GM12891 (cell line): ENCODE measurements around the gene SEPTIN3.

Experiments used
- POLR2A ChIP-seq: IDR thresholded peaks from 2 replicates; pipeline ENCODE4 v1.6.1; 2011; ENCODE audit warnings: low read depth, low read length, control low read depth
- POLR2AphosphoS5 ChIP-seq: IDR thresholded peaks from 2 replicates; pipeline ENCODE4 v1.6.1; 2011; ENCODE audit warnings: low read depth, low read length, control low read depth
- POU2F2 ChIP-seq: IDR thresholded peaks from 2 replicates; pipeline ENCODE4 v1.6.1; 2011; ENCODE audit warnings: low read depth, mild to moderate bottlenecking, control low read depth, low read length, moderate library complexity
- SPI1 ChIP-seq: IDR thresholded peaks from 2 replicates; pipeline ENCODE4 v1.6.1; 2011; ENCODE audit warnings: low read depth, low read length, control low read depth
- TAF1 ChIP-seq: IDR thresholded peaks from 2 replicates; pipeline ENCODE4 v1.6.1; 2011; ENCODE audit warnings: low read depth, low read length, control low read depth

DNA sequence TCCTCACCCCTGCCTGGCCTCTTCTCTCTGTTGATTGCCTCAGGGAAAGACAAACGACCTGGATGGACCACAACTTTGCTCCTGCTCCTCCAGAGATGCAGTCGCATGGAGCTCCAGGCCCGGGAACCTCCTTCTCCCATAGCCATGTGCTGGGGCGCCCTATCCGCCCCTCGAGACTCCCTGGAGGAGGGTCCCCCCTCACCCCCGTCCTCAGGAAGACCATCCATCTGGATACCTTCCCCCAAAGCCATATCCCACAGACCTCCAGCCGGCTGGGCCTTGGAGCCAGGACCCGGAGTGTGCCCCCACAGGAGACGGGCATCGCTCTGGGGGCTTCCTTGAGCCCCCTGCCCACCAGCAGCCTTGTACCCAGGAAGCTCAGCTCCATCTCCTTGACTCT lies 2.2 kb downstream of the SEPTIN3 start:
- TF ChIP-seq POLR2A (no peak), POLR2AphosphoS5 (no peak), SPI1 (no peak), TAF1 (no peak), POU2F2 (no peak)
